CD4-positive, alpha-beta T cell treated with Interleukin-6 for 4 hours (primary cell): ENCODE results near the gene NOX4.
"Not testable (repeated sequence)": the region's sequence is repeated elsewhere in the genome, so short reads cannot be mapped to it uniquely, and the experiment has no call there.

Source experiments
- DNase-seq: peaks from one replicate; pipeline ENCODE4 v3.0.0-alpha.2; 2020; ENCODE audit warnings: mixed read lengths

Gene NOX4

DNA sequence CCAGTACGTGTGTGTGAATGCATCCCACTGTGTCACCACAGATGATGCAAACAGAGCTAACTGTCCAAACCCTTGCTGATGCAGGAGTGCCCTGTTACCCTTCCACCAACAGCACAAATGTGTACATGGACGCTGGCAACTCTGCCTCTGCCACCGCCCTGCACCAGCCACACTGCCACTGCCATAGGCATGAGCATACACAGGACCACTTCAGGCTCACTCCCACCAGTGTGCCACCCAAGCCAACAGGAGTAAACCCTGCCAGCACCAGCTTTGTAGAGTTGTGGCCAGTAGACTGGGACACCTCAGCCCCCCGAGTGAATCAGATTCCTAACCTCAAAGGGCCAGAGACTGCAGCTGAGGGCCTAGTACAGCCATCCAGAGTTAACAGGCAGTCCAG, 34.0 kb downstream of the NOX4 start:
- no peak for DNase-seq

DNA sequence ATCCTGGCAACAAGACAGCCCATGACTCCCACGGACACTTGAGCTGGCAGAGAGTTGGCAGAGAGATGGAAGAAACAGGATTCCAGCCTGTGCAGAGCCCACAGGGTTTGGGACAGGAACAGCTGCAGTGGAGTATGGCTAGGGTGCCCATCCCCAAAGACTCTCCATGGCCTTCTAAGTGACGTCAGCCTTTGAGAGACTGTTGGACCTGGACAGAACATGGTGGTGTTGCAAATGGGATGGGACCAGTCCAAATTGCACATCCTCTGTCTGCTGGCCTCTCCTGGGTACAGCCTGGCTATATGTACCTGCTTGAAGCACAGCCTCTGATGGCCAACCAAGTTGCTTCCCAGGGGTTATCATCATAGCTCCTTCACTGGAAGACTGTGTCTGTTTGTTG, 34.5 kb downstream of the NOX4 start:
- DNase-seq, result no peak

DNA sequence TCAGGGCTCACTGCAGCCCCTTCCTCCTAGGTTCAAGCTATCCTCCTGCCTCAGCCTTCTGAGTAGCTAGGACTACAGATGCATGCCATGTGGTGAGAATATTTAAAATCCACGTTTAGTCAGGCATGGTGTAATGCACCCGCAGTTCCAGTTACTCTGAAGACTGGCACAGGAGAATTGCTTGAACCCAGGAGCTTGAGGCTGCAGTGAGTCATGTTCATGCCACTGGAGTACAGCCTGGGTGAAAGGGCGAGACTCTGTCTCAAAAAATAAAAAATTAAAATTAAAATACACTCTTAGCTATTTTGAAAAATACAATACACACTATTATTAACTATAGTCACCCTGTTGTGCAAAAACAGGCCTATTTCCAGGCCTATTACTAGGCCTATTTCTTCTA, 38.4 kb downstream of the NOX4 start:
- DNase-seq, result no peak

DNA sequence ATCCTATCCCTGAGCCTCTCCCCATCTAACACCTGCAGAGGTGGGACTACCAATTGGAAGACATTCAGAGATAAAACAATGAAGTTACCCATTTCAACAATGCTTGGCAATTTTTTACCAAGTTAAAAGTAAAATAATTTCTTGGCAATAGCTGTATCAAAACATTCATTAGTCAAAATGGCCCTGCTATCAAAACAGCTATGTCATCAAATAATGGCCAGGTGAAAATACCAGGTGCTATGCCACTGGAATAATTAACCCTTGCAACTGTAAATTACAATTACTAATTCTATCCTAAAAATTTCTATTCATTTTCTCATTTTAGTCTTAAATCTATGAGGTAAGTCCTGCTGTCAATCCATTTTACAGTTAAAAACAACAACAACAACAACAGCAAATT, 43.3 kb downstream of the NOX4 start:
- DNase-seq, result no peak

DNA sequence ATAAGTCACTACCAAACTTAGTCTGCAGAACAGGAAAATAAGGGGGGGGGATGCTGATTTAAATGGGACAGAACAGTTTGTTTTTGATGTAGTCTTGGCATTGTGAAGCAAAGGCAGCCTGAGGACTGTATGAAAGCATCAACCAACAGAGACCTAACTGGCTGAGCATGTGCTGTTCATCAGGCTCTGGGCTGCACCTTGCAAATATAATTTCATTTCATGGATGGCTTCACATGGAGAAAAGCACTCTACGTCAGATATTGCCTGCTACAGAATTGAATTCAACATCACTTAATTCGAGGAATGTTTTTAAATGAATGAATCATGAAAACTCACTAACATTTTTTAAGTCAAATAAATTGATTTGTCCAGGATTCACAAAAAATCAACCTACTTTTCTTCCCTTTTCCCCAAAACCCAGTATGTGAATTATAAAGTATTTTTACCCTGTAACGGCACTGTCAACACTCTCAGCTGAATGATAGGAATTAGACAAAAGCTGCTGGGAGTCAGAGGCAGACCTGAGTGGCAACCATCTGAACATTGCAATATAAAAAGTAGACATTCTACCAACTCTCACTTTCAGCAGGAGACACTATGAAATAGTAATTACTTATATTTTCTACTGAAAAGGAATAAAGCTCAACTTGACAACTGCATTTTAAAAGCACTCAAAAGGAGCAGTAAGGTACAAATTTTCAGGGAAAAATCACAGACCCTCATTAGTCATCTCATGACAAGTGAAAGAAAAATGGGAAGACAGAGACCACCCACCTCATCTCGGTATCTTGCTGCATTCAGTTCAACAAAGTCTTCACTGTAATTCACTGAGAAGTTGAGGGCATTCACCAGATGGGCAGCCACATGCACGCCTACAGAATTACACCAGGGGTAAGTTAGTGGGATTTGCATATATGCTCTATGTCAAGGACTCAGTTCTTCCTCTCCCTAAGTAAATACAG, 47.5 kb downstream of the NOX4 start:
- no peak for DNase-seq

DNA sequence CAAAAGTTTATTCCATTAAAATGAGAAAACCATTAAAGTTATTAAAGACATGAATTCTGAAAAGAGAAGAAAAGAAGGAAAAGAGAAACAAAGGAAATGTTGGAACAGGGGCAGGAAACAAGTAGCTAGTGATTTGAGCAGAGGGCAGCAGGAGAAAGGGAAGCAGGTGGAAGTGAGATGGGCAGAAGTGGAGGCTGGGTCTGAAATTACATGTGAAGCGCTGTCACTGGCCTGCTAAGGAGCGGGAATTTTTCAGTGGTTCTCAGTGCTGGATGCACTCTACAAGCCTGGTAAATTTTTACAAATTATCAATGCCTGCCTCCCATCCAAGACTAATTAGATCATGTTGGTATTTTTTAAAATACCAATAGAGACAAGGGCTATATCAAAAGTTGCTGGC, 48.4 kb downstream of the NOX4 start:
- no peak for DNase-seq

DNA sequence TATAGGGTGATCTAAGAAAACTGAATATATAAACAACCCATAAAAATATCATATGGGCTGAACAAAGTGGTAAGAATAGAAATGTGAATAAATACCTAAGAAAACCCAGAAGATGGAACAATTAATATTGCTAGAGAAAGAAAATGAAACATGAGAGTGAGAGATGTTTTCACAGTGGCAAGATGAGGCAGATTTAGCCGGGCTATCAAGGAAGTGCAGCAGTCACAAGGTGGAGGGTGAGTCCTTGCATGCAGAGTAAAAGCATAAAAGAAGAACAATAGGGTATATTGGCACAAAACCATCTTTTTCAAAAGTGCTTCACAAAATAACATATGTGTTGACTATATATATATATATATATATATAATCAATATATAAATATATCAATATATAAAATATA, 49.6 kb downstream of the NOX4 start:
- no peak for DNase-seq

DNA sequence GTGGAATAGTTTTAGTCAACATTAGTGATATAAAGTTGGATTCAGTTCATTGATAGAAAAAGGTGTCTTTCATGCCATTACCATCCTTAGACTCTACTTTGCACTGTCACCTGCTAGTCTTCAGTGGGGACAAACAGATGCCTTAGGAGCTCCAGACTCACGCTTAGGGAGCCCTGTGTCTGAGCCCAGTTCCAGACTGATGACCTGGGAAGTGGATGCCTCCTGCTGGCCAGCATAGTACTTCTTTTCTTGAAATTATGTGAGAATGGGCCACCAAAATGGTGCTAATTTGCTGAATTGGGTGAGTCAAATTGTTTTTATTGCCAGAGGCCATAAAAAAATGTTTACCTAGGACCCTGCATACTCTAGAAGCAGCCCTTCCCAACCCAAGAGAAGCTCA, 53.9 kb downstream of the NOX4 start:
- no peak for DNase-seq

DNA sequence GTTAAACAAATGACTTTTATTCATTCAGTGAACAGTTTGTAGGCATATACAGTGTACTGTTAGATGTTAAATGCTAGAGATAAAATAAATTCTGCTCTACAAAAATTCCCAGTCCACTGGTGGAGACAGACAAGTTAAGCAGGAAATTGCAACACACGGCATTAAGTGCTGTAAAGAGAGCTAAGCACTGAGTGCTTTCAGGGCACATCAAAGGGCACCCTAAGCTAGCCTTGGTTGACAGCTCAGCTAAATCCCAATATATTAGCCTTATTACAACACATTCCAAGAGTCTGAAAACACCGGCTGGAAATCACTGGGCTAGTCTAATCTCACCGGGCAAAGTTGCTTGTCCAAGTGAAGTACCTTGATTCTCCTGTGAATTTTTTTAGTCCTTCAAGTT, 55.1 kb downstream of the NOX4 start:
- DNase-seq, result no peak

DNA sequence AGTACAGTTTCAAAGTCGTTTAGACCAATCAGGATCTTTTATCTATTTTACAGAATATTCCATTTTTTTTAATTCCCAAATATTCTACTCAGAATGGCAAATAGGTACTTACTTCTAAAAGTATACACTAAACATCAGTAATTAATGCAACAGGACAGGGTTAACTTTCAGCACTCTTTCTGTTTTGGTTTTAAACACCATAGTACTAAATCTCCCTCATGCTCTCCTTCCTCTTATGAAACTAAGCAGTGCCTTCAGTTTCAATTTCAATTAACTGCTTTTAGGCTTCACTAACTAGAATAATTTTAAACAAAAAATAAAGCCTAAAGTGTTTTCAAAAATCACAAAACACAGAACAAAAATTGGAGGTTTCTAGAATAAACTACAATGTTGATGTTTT, 57.9 kb downstream of the NOX4 start:
- DNase-seq, result no peak

DNA sequence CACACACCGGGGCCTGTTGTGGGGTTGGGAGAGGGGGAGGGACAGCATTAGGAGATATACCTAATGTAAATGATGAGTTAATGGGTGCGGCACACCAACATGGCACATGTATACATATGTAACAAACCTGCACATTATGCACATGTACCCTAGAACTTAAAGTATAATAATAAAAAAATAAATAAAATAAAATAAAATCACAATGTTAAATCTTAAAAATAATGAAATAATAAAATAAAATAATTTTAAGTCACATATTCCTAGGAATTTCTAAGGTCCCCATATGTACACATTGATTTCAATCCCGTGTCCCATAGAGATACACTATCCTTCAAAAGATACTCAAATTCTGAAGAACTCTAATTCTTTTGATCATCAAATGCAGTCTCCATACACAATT, 59.0 kb downstream of the NOX4 start:
- DNase-seq, result not testable (repeated sequence)

DNA sequence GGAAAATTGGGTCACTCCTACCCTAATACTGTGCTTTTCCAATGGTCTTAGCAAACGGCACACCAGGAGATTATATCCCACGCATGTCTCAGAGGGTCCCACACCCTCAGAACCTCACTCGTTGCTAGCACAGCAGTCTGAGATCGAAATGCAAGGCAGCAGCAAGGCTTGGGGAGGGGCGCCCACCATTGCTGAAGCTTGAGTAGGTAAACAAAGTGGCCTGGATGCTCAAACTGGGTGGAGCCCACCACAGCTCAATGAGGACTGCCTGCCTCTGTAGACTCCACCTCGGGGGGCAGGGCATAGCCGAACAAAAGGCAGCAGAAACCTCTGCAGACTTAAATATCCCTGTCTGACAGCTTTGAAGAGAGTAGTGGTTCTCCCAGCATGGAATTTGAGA, 64.7 kb downstream of the NOX4 start:
- DNase-seq, result not testable (repeated sequence)

DNA sequence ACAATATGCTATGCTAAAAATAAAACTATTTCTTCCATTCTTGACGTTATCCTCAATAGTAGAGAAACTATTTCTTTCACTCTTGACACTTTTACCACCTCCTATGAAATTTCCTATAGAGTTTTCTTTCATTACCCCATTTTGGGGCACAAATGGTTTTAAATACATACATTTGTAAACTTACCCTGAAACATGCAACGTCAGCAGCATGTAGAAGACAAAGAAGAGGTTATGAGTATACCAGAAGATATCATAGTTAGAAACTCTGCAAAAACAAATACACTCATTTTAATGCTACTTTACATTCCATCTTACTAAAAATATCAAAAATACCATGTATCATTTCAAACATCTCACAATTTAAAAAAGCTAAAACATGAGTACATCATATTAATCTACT, 69.5 kb downstream of the NOX4 start:
- DNase-seq, result no peak

DNA sequence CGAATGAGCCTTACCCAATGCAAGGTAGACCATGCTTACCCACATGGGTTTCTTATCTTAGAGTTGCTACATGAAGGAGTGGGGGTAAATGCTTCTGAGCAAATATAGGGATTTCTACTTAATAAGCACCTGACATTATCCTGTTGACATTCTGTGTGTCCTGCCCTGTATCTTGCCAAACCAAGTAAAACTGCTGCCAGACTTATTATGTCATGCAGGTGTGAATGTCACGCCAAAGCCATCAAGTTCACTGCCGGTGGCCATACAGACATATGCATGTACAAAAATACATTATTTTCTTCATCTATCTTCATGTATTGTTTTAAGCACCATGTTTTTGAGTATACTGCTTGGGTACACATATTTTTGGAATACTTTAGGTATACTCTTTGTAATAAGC, 70.2 kb downstream of the NOX4 start:
- DNase-seq, result no peak

DNA sequence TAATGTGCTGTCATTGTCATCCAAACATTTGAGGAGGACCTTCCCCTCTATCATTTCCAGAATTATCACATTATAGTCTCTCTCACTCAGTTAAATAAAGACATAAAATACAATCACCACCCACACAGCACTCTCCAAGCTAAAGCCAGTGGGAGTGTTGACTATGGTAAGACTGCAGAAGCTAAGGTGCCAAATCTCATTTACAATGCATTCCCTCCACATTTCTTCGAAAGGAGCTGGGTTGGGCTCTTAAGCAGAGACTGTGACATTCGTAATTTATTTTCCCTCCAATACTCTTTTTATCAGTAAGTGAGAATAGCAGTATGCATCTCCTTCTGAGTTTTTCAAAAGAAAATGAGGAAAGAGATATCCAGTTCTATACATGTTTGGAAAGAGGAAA, 74.2 kb downstream of the NOX4 start:
- no peak for DNase-seq

DNA sequence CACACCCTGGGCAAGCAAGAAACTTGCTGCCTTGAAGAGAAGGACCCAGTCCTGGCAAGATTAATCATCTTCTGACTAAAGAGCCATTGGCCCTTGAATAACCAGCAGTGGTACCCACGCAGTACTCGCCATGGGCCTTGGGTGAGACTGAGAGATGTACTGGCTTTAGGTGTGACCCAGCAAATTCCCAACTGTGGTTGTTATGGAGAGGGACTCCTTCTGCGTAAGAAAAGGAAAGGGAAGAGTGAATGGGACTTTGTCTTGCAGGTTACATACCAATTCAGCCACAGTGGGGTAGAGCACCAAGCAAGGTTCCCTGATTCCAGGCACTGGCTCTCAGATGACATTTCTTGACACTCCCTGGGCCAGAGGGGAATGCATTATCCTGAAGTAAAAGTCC, 80.1 kb downstream of the NOX4 start:
- DNase-seq, result not testable (repeated sequence)

DNA sequence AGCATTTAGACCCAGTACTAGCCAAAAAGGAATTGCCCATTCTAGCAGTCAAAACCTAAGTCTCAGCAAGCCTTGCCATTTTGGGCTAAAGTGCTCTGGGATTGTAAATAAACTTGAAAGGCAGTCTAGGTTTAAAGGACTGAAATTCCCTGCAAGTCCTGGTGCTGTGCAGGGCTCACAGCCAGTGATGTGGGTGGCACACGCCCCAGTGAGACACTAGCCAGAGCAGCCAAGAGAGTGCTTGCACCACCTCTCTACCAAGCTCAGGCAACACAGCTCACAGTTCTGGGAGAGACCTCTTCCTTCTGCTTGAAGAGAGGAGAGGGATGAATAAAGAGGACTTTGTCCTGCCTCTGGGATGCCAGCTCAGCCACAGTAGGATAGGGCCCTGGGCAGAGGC, 80.5 kb downstream of the NOX4 start:
- not testable (repeated sequence) for DNase-seq

DNA sequence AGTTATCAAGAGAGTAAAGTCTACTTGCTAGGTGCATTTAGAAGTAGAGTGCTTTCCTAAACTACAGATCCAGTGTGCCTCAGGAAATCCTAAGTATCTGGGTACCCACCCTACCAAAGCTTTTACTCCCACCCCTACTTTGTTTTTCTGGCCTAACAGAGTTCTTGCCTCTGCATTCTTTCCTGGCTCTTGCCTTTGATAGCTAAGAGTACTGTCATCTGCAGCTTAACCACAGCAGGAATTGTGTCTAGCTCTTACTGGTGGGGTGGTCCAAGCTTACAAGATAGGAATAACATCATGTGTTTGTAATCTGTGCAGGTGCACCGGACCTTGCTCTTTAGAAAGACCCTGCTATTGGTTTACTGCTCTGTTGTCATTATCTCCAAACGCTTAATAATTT, 82.7 kb downstream of the NOX4 start:
- DNase-seq, result not testable (repeated sequence)

DNA sequence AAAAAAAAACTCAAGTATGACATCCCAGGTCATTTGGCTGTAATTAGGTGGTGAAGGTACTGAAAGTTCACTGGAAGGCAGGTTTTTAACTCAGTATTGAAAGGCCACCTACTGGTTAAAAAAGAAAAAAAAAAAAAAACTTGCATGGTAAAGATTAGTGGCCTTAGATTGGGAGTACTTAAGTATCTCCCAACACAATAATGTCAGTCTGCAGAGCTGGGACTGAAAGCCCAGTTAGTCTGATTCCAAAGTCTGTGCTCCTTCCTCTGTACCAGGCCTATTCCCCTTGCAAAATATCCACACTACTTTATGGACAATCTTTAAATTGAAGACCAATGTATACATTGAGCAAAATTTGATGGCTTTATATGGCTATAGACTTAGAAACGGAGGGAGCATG, 85.5 kb downstream of the NOX4 start:
- DNase-seq, result no peak

DNA sequence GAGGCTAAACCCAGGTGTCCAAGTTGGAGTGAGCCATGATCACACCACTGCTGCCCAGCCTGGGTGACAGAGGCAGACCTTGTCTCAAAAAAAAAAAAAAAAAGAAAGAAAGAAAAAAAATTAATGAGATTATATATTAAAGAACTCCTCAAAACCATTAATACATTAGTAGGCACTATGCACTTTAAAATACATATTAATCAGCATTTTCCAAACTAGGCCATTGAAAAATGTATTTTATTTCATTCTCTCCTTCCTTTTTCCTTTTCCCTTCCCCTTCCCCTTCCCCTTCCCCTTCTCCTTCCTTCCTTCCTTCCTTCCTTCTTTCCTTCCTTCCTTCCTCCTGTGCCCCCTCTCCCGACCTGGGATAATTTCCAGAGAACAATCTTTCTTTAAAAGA, 99.5 kb downstream of the NOX4 start:
- not testable (repeated sequence) for DNase-seq

DNA sequence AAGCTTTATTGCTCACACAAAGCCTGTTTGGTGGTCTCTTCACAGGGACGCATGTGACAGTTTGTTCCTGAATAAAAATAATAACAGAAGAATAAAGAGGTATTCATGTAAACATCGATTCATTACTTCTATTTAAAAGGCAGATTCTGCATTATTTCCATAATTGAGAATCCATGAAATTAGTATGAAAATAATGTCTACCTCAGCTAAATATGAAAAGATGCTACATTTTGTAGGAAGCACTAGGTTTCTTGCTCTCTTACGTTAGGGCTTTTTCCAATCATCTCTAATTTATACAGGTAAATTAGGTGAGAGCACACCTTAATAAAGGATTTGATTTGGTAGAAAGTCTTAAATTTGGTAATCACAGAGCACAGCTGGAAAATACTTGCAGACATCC, 103.7 kb downstream of the NOX4 start:
- not testable (repeated sequence) for DNase-seq

DNA sequence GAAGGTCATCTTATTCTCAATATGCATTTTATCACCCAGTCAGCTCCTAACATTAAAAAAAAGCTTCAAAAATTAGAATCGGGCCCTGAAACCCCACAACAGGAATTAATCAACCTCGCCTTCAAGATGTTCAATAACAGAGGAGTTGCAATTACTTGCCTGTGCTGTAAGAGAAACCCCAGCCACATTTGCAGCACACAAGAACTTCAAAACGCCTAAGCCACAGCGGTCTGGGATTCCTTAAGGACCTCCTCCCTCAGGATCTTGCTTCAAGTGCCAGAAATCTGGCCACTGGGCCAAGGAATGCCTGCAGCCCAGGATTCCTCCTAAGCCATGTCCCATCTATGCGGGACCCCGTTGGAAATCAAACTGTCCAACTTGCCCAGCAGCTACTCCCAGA, 108.2 kb downstream of the NOX4 start:
- not testable (repeated sequence) for DNase-seq

DNA sequence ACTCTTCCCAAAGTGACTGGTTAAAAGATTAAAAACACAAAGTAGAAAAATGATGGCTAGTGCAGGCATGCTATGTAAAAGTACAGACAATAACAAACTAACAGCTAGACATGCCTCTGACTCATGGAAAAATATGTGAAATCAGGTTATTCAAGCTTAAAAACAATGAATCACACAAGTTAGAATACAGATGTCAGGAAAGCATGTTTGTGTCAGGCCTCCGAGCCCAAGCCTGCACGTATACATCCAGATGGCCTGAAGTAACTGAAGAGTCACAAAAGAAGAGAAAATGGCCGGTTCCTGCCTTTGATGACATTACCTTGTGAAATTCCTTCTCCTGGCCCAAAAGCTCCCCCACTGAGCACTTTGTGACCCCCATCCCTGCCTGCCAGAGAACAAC, 110.1 kb downstream of the NOX4 start:
- no peak for DNase-seq

DNA sequence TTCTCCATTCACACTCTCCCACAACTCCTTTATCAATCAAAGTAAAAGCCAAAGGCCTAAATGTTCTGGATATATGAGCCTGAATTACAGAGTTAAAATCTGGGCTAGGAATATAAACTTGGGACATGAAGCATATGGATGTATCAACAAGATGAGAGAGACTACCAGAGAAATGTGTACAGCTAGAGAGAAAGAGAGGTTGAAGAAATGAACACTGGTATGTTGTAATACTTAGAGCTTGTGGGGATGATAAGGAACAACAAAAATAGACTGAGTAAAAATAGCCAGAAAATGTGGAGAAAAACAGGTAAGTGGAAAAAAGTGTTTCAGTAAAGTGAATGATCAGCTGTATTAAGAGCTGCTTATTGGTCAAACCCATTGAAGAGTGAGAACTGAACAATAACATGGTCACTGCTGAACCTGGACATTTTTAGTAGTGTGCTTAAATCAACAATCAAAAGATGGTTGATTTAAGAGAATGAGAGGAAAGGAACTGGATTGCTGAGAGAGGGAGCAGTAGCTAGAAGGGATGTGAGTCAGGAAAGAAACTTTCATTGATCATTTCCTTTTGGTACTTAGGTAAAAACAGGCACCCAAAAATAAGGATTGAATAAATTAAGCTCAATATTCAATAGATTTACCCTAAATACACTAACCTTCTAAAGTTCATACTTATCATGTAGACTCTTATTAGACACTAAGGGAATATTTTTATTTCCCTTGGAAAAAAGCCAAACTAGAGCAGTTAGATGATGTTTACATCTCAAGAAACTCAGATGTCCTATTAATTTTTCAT, 111.0 kb downstream of the NOX4 start:
- not testable (repeated sequence) for DNase-seq
